Gastroesophageal sphincter (tissue), 4 donors: ENCODE results near the gene MRO. TPM values are rescaled to one million over a fixed set of nuclear protein-coding genes. Genes with fewer than 3 reads are reported as not detected.

ENCODE experiments used
- ATAC-seq: fragments of 150-250 bp; one replicate; pipeline ENCODE4 v1.9.1; 2016; ENCODE audit warnings: mild to moderate bottlenecking, moderate library complexity
- H3K27ac ChIP-seq, 4 donors: fragments of 200-600 bp; sonication (generic) in 3 of 4; 1 replicate in 3 of 4; 2 replicates in 1 of 4; pipeline ENCODE4 v1.5.1; 2016 to 2019
- H3K27me3 ChIP-seq: fragments of 200-600 bp; sonication (generic); one replicate; pipeline ENCODE4 v1.5.1; 2019
- H3K36me3 ChIP-seq, 2 donors: fragments of 200-600 bp; sonication (generic); one replicate each; pipeline ENCODE4 v1.5.1; 2019; ENCODE audit warnings: control low read depth in 1 of 2
- H3K4me1 ChIP-seq, 3 donors: fragments of 200-600 bp; sonication (generic); 1 replicate in 2 of 3; 2 replicates in 1 of 3; pipeline ENCODE4 v1.5.1; 2016 to 2019; ENCODE audit warnings: control low read depth in 2 of 3
- H3K4me3 ChIP-seq, 2 donors: fragments of 200-600 bp; sonication (generic); one replicate each; pipeline ENCODE4 v1.5.1; 2019; ENCODE audit warnings: mild to moderate bottlenecking in 1 of 2, moderate library complexity in 1 of 2
- H3K9me3 ChIP-seq, 3 donors: fragments of 200-600 bp; sonication (generic); one replicate each; pipeline ENCODE4 v1.5.1; 2017 to 2019; ENCODE audit warnings: control low read depth in 2 of 3
- CTCF ChIP-seq, 4 experiments: fragments of 200-600 bp in 2 of 4; fragments of 450-650 bp in 2 of 4; sonication (generic) in 1 of 4; IDR thresholded peaks; one replicate each; pipeline ENCODE4 v1.5.1; 2017 to 2019; ENCODE audit warnings: antibody characterized with exemption in 4 of 4, mild to moderate bottlenecking in 2 of 4, moderate library complexity in 2 of 4
- EP300 ChIP-seq: sonication (generic); formaldehyde crosslinking; IDR thresholded peaks from one replicate; pipeline ENCODE4 v1.6.1; 2017; ENCODE audit warnings: antibody characterized with exemption, mild to moderate bottlenecking
- POLR2A ChIP-seq, 2 donors: fragments of 450-650 bp; IDR thresholded peaks; one replicate each; pipeline ENCODE4 v1.6.1; 2017; ENCODE audit warnings: antibody characterized with exemption in 2 of 2, mild to moderate bottlenecking in 2 of 2, moderate library complexity in 1 of 2
- POLR2AphosphoS5 ChIP-seq: sonication (generic); formaldehyde crosslinking; IDR thresholded peaks from one replicate; pipeline ENCODE4 v1.6.1; 2017; ENCODE audit warnings: antibody characterized with exemption
- WGBS, 2 donors: methylation state at CpG; one replicate each; pipeline ENCODE4 v1.1.5; 2018; ENCODE audit warnings: low coverage in 1 of 2; 5-methylcytosine and 5-hydroxymethylcytosine counted together
- total RNA-seq, 4 donors: library from RNA; depleted of rRNA; stranded (reverse); fragments of >200 nt; gene quantifications; one replicate each; pipeline ENCODE4 v1.1.0, GENCODE V29; 2016

Gene MRO
- total RNA-seq, 4 donors from 2014 or later, result 0.16 to 0.94 (median 0.31) TPM; not detected in 1

GRCh38 chr18:50807176-50807575, 12.6 kb downstream of the MRO start:
- Histone ChIP-seq H3K9me3 (no peaks in the 10 kb centered on the region), H3K4me3 (no peak overlapping the region), H3K27me3 (no peaks in the 10 kb centered on the region), H3K36me3 (no peaks in the 10 kb centered on the region), H3K27ac (no peak overlapping the region), H3K4me1 (no peaks in the 10 kb centered on the region)
- WGBS, 2 donors, result 42 to 81% methylated on average over 1 to 2 of the region's 2 CpGs
- ATAC-seq, result no peak
- TF ChIP-seq EP300 (no peak), POLR2AphosphoS5 (no peak)

- ATAC-seq, result peak; percentile 36
- H3K4me3 ChIP-seq, result no peak overlapping the region
These were observed 13.6 kb downstream of the MRO start for GRCh38 chr18:50806208-50806616.

GRCh38 chr18:50805732-50806131, 14.1 kb downstream of the MRO start:
- H3K27me3 ChIP-seq, result no peaks in the 10 kb centered on the region
- no peaks in the 10 kb centered on the region for H3K36me3 ChIP-seq
- H3K4me3 ChIP-seq, result no peak overlapping the region
- TF ChIP-seq POLR2A (IDR thresholded peaks at IDR 0.05), result no peak
- no peak for TF ChIP-seq CTCF (IDR thresholded peaks at IDR 0.05)
- no peak for TF ChIP-seq POLR2AphosphoS5
- no peak for TF ChIP-seq EP300
- no peaks in the 10 kb centered on the region for H3K4me1 ChIP-seq
- no peak for ATAC-seq
- H3K27ac ChIP-seq, result no peak overlapping the region
- 77 to 80% methylated on average over 4 to 5 of the region's 5 CpGs for WGBS, 2 donors
- no peaks in the 10 kb centered on the region for H3K9me3 ChIP-seq

More at GRCh38 chr18:50806208-50806616, 13.6 kb downstream of the MRO start:
- 10 to 15% methylated on average over 2 to 8 of the region's 15 CpGs for WGBS, 2 donors
- H3K36me3 ChIP-seq, result no peaks in the 10 kb centered on the region
- no peaks in the 10 kb centered on the region for H3K9me3 ChIP-seq
- TF ChIP-seq POLR2A (IDR thresholded peaks at IDR 0.05) (no peak), EP300 (no peak), POLR2AphosphoS5 (no peak), CTCF (IDR thresholded peaks at IDR 0.05) (no peak)
- no peaks in the 10 kb centered on the region for H3K27me3 ChIP-seq
- no peak overlapping the region for H3K27ac ChIP-seq
- H3K4me1 ChIP-seq, result no peaks in the 10 kb centered on the region

- 73 to 79% methylated on average over 5 to 6 of the region's 11 CpGs for WGBS, 2 donors
- no peak overlapping the region for H3K27ac ChIP-seq
- no peaks in the 10 kb centered on the region for H3K4me1 ChIP-seq
- no peak overlapping the region for H3K4me3 ChIP-seq
- no peak for ATAC-seq
- no peaks in the 10 kb centered on the region for H3K27me3 ChIP-seq
- TF ChIP-seq EP300 (no peak), CTCF (IDR thresholded peaks at IDR 0.05) (no peak), POLR2AphosphoS5 (no peak), POLR2A (IDR thresholded peaks at IDR 0.05) (no peak)
- H3K9me3 ChIP-seq, result no peaks in the 10 kb centered on the region
- no peaks in the 10 kb centered on the region for H3K36me3 ChIP-seq
These were observed 16.2 kb downstream of the MRO start for GRCh38 chr18:50803592-50803991.

GRCh38 chr18:50802141-50802540, 17.7 kb downstream of the MRO start:
- no peak overlapping the region for H3K4me3 ChIP-seq
- no peak for ATAC-seq
- H3K4me1 ChIP-seq, result no peaks in the 10 kb centered on the region
- 50 to 76% methylated on average over 2 to 3 of the region's 3 CpGs for WGBS, 2 donors
- no peaks in the 10 kb centered on the region for H3K27me3 ChIP-seq
- no peaks in the 10 kb centered on the region for H3K9me3 ChIP-seq
- H3K36me3 ChIP-seq, result no peaks in the 10 kb centered on the region
- TF ChIP-seq EP300 (no peak), POLR2A (IDR thresholded peaks at IDR 0.05) (no peak), POLR2AphosphoS5 (no peak), CTCF (IDR thresholded peaks at IDR 0.05) (no peak)
- H3K27ac ChIP-seq, result no peak overlapping the region
